BJ (cell line): ENCODE measurements around the gene FBXW5. TPM values are rescaled to one million over a fixed set of nuclear protein-coding genes. Genes with fewer than 3 reads are reported as not detected.

Source experiments
- CTCF ChIA-PET: fragments of 350-600 bp; formaldehyde crosslinking; extraction: SDS; loops from one replicate; lab custom pipeline; 2021; ENCODE audit warnings: antibody characterized with exemption, inconsistent platforms; lab: Yijun Ruan, JAX
- POLR2A ChIA-PET: fragments of 300-600 bp; sonication (Branson Sonifier 250); formaldehyde crosslinking; extraction: SDS; loops from one replicate; lab custom pipeline; 2021; ENCODE audit warnings: antibody characterized with exemption; lab: Charles Lee
- DNase-seq: peaks from one replicate; pipeline ENCODE4 v3.0.0-alpha.2; 2011; ENCODE audit warnings: low read depth
- H3K27me3 ChIP-seq: 2 replicates; pipeline ENCODE4 v1.6.0; 2011; ENCODE audit warnings: low read length; ENCODE audit not compliant: control insufficient read depth, insufficient read depth
- H3K36me3 ChIP-seq: 2 replicates; pipeline ENCODE4 v1.5.1; 2011; ENCODE audit warnings: low read length; ENCODE audit not compliant: control insufficient read depth, insufficient read depth
- H3K4me3 ChIP-seq: 2 replicates; pipeline ENCODE4 v1.5.1; 2011; ENCODE audit warnings: low read depth, mild to moderate bottlenecking, control low read depth, low read length
- polyA plus RNA-seq: library from polyadenylated mRNA; depleted of rRNA; stranded (reverse); fragments of >200 nt; gene quantifications from 2 replicates; pipeline ENCODE4 v1.2.3, GENCODE V29; 2011
- TF ChIP-seq, protein P1 (sequence below): IDR thresholded peaks from 2 replicates; pipeline ENCODE4 v1.5.1; 2011; ENCODE audit warnings: low read depth, mild to moderate bottlenecking, control low read depth, inconsistent platforms, low read length, moderate library complexity; ENCODE audit not compliant: insufficient read depth

Gene FBXW5
- polyA plus RNA-seq, 1 experiment, result 71.9 TPM

- CTCF ChIA-PET, result interaction anchor here (1.0 kb wide), 1 partner anchor 95 kb away, joined by 3 read pairs; no protein-coding TSS in a partner anchor
These were observed 37.3 kb downstream of the FBXW5 start for GRCh38 chr9:136907011-136907914.

GRCh38 chr9:136906266-136906665 is 38.3 kb downstream of the FBXW5 start:
- CTCF ChIA-PET, result no interaction called here
- POLR2A ChIA-PET, result no interaction called here
- TF ChIP-seq, protein P1, sequence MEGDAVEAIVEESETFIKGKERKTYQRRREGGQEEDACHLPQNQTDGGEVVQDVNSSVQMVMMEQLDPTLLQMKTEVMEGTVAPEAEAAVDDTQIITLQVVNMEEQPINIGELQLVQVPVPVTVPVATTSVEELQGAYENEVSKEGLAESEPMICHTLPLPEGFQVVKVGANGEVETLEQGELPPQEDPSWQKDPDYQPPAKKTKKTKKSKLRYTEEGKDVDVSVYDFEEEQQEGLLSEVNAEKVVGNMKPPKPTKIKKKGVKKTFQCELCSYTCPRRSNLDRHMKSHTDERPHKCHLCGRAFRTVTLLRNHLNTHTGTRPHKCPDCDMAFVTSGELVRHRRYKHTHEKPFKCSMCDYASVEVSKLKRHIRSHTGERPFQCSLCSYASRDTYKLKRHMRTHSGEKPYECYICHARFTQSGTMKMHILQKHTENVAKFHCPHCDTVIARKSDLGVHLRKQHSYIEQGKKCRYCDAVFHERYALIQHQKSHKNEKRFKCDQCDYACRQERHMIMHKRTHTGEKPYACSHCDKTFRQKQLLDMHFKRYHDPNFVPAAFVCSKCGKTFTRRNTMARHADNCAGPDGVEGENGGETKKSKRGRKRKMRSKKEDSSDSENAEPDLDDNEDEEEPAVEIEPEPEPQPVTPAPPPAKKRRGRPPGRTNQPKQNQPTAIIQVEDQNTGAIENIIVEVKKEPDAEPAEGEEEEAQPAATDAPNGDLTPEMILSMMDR, result no peak
- Histone ChIP-seq H3K36me3 (peaks cover 9% of the 10 kb centered on the region), H3K4me3 (no peak overlapping the region), H3K27me3 (no peaks in the 10 kb centered on the region)
- no peak for DNase-seq

More at GRCh38 chr9:136907011-136907914, 37.3 kb downstream of the FBXW5 start:
- POLR2A ChIA-PET, result no interaction called here
- no peak for DNase-seq
- peaks cover 9% of the 10 kb centered on the region for H3K36me3 ChIP-seq
- H3K27me3 ChIP-seq, result no peaks in the 10 kb centered on the region
- no peak overlapping the region for H3K4me3 ChIP-seq
- TF ChIP-seq, protein P1, result no peak

DNA sequence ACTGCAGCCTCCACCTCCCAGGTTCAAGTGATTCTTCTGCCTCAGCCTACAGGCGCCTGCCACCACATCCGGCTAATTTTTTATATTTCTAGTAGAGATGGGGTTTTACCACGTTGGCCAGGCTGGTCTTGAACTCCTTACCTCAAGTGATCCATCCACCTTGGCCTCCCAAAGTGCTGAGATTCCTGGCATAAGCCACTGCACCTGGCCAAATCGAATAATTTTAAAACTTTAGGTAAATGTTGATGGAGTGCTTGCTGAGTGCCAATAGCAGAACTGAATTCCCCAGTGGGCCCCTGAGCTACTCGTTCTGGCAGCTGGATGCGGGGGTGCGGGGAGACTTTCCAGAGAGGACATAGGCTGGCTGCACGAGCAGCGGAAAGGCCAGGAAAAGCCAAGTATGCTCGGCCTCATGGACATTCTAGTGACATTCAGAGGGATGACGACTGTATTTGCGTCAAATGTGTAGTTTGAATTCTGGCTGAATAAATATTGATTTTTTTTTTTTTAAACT is 41.4 kb downstream of the FBXW5 start:
- Histone ChIP-seq H3K4me3 (no peak overlapping the region), H3K36me3 (peaks cover 9% of the 10 kb centered on the region), H3K27me3 (no peaks in the 10 kb centered on the region)
- TF ChIP-seq, protein P1, result no peak
- CTCF ChIA-PET, result no interaction called here
- DNase-seq, result no peak
- POLR2A ChIA-PET, result no interaction called here

GRCh38 chr9:136902259-136902821 is 42.2 kb downstream of the FBXW5 start:
- DNase-seq, result no peak
- H3K4me3 ChIP-seq, result no peak overlapping the region
- H3K36me3 ChIP-seq, result peaks cover 4% of the 10 kb centered on the region
- ChIA-PET CTCF (no interaction called here), POLR2A (no interaction called here)
- TF ChIP-seq, protein P1, result no peak
- no peaks in the 10 kb centered on the region for H3K27me3 ChIP-seq
